Ovary (tissue), 3 donors: ENCODE data around the gene GABRG3.

Source experiments
- EP300 ChIP-seq: sonication (generic); formaldehyde crosslinking; IDR thresholded peaks from one replicate; pipeline ENCODE4 v1.6.1; 2017; ENCODE audit warnings: antibody characterized with exemption
- TF ChIP-seq, protein P1 (sequence below), 3 donors: fragments of 450-650 bp in 2 of 3; fragments of 200-600 bp in 1 of 3; IDR thresholded peaks; one replicate each; pipeline versions ENCODE4 v1.5.1 to v1.8.0; 2016 to 2022; ENCODE audit warnings: antibody characterized with exemption in 3 of 3, mild to moderate bottlenecking in 1 of 3
- donor health status: DM: no; HTN: no; CAD: no.

- no peak for TF ChIP-seq EP300
- TF ChIP-seq, protein P1, sequence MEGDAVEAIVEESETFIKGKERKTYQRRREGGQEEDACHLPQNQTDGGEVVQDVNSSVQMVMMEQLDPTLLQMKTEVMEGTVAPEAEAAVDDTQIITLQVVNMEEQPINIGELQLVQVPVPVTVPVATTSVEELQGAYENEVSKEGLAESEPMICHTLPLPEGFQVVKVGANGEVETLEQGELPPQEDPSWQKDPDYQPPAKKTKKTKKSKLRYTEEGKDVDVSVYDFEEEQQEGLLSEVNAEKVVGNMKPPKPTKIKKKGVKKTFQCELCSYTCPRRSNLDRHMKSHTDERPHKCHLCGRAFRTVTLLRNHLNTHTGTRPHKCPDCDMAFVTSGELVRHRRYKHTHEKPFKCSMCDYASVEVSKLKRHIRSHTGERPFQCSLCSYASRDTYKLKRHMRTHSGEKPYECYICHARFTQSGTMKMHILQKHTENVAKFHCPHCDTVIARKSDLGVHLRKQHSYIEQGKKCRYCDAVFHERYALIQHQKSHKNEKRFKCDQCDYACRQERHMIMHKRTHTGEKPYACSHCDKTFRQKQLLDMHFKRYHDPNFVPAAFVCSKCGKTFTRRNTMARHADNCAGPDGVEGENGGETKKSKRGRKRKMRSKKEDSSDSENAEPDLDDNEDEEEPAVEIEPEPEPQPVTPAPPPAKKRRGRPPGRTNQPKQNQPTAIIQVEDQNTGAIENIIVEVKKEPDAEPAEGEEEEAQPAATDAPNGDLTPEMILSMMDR (IDR thresholded peaks at IDR 0.05) = no peak
Measured at GRCh38 chr15:27086805-27087204, 115.8 kb downstream of the GABRG3 start.
